ENCODE data around the gene RPA1. TPM values are rescaled to one million over a fixed set of nuclear protein-coding genes. Genes with fewer than 3 reads are reported as not detected.

The RPA1 gene
- total and polyA plus RNA-seq, 12 donors: 12.9 to 109 (median 23.3) TPM

- H3K27ac ChIP-seq: no peak overlapping the region
- no peaks in the 10 kb centered on the region for H3K9me3 ChIP-seq (replicated peaks in 1 of 3)
- no peaks in the 10 kb centered on the region for H3K27me3 ChIP-seq
- TF ChIP-seq, protein P1, sequence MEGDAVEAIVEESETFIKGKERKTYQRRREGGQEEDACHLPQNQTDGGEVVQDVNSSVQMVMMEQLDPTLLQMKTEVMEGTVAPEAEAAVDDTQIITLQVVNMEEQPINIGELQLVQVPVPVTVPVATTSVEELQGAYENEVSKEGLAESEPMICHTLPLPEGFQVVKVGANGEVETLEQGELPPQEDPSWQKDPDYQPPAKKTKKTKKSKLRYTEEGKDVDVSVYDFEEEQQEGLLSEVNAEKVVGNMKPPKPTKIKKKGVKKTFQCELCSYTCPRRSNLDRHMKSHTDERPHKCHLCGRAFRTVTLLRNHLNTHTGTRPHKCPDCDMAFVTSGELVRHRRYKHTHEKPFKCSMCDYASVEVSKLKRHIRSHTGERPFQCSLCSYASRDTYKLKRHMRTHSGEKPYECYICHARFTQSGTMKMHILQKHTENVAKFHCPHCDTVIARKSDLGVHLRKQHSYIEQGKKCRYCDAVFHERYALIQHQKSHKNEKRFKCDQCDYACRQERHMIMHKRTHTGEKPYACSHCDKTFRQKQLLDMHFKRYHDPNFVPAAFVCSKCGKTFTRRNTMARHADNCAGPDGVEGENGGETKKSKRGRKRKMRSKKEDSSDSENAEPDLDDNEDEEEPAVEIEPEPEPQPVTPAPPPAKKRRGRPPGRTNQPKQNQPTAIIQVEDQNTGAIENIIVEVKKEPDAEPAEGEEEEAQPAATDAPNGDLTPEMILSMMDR (IDR thresholded peaks at IDR 0.05): no peak
- TF ChIP-seq POLR2A (IDR thresholded peaks at IDR 0.05): no peak
- 88 to 96% (median 91%) methylated on average over 4 of the region's 4 CpGs for WGBS, 4 donors
- H3K4me1 ChIP-seq (replicated peaks in 1 of 2): no peaks in the 10 kb centered on the region
- no peak for DNase-seq
- peaks cover 0 to 44% of the 10 kb centered on the region in 2 donors for H3K36me3 ChIP-seq (replicated peaks in 1 of 2)
- no peak overlapping the region for H3K4me3 ChIP-seq
- intact Hi-C loops (cut with DNase I): no loop called here
Measured at GRCh38 chr17:1875597-1875996, 45.8 kb downstream of the RPA1 start.

- 77 to 79% (median 79%) methylated on average over 16 to 17 of the region's 17 CpGs for WGBS, 4 donors
Measured at GRCh38 chr17:1878419-1879121, 48.8 kb downstream of the RPA1 start.

DNA sequence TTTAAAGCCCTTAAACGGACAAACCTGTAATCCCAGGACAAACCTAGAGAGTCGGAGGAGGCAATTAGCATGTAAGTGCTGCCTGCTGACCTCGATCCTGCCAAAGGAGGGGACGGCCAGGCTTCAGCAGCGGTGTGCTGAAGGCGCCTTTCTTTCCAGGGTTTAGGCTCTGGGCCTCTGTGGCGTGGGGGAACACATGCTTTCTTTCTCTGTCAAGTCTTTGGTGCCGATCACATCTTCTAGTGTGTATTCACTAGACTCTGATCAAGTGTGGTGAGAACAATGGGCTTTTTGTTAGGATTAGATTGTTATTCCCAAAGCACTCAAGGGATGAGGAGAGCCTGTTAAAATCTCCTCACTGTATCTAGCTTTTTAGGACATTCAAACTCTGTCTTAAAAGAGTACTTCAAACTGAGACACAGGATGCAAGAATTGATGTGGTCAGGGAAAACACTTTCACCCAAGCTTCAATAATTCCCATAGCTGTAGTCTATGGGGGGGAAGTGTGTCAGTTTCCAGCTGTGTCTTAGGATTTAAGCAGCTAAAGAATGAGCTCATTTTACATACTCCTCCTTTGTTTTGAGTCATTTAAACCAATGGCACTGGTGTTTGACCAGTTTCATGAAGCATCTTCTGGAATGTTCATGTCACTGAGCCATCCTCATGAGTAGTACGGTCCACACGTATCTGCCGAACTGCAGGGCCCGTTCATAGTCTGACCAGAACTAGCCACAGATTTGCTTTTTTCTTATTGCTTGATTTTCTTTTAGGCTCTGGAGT lies 51.2 kb downstream of the RPA1 start:
- Histone ChIP-seq H3K9me3 (replicated peaks in 1 of 3) (no peaks in the 10 kb centered on the region), H3K27me3 (no peaks in the 10 kb centered on the region), H3K4me3 (no peak overlapping the region), H3K36me3 (replicated peaks in 1 of 2) (peaks cover 0 to 73% of the 10 kb centered on the region in 2 donors), H3K27ac (no peak overlapping the region), H3K4me1 (replicated peaks in 1 of 2) (no peaks in the 10 kb centered on the region)
- TF ChIP-seq POLR2A (IDR thresholded peaks at IDR 0.05): no peak
- TF ChIP-seq, protein P1 (IDR thresholded peaks at IDR 0.05): no peak
- 83 to 91% (median 86%) methylated on average over 12 of the region's 12 CpGs for WGBS, 4 donors
- no peak for DNase-seq
- intact Hi-C loops (cut with DNase I): no loop called here

More at GRCh38 chr17:1878419-1879121, 48.8 kb downstream of the RPA1 start:
- Histone ChIP-seq H3K9me3 (replicated peaks in 1 of 3) (no peaks in the 10 kb centered on the region), H3K4me1 (replicated peaks in 1 of 2) (no peaks in the 10 kb centered on the region), H3K36me3 (replicated peaks in 1 of 2) (peaks cover 0 to 57% of the 10 kb centered on the region in 2 donors), H3K27me3 (no peaks in the 10 kb centered on the region), H3K4me3 (no peak overlapping the region), H3K27ac (no peak overlapping the region)
- DNase-seq: peak in 3 of 7 donors; percentile 16 to 49 (median 30)
- TF ChIP-seq POLR2A (IDR thresholded peaks at IDR 0.05): no peak
- TF ChIP-seq, protein P1 (IDR thresholded peaks at IDR 0.05): no peak
- intact Hi-C loops (cut with DNase I): no loop called here

- DNase-seq: peak in 3 of 7 donors; percentile 23 to 42 (median 32)
- TF ChIP-seq, protein P1 (IDR thresholded peaks at IDR 0.05): peak; percentile 27 to 52 (median 41)
- TF ChIP-seq POLR2A (IDR thresholded peaks at IDR 0.05): no peak
- Histone ChIP-seq H3K9me3 (replicated peaks in 1 of 3) (no peaks in the 10 kb centered on the region), H3K36me3 (replicated peaks in 1 of 2) (peaks cover 0 to 70% of the 10 kb centered on the region in 2 donors), H3K4me3 (no peak overlapping the region), H3K4me1 (replicated peaks in 1 of 2) (no peaks in the 10 kb centered on the region), H3K27me3 (no peaks in the 10 kb centered on the region), H3K27ac (no peak overlapping the region)
- intact Hi-C loops (cut with DNase I): no loop called here
- WGBS, 4 donors: 74 to 85% (median 82%) methylated on average over 9 to 10 of the region's 10 CpGs
Measured at GRCh38 chr17:1882836-1883235, 53.0 kb downstream of the RPA1 start.
